GM19099 (cell line): ENCODE data around the gene HUWE1.

ENCODE experiments used
- POLR2A ChIP-seq: IDR thresholded peaks from 3 replicates; pipeline ENCODE4 v1.6.1; 2011; ENCODE audit warnings: low read depth; ENCODE audit not compliant: insufficient read length; ENCODE audit errors: extremely low read depth

The HUWE1 gene

DNA sequence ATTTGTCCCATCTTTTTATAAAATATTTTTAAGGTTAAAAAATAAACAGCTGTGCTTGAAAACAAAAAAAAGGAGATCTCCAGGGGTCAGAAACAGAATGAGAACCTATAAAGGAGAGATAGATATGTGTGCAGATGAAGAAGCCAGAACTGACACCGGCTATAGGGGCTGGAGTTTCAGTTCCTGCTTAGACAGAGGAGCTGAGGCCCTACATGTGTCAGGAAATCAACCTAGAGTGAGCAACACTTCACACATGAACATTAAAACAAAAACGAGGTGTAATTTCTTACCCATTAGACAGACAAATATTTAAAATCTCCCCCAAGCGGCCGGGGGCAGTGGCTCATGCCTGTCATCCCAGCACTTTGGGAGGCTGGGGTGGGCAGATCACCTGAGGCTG lies 17.8 kb upstream of the HUWE1 start:
- TF ChIP-seq POLR2A: no peak

DNA sequence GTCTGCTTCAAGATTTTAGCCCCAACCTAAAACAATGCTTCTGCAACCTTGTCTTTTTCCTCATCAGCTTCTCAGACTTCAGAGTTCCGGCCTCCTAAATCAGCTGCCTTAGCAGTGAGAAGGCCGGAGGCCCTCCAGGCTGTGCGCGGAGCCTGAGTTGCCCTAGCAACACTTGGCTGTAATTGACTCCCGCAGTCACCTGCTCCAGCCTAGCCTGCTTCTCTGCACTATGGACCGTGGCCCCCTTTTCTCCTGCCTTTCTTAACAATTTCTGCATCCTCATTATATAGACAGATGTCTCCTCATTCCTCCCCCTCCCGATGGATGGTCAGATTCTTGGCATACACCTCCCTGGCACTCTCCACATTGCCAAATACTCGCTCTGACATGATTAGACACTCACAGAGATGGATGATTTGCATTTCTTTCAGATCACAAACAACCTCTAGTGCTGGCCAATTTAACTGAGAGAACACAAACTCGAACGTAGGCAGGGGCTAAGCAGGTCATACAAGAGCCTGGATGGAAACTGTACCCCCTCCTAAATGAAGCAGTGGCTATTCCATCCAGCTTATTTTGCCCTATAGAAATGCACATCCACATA lies 9.5 kb upstream of the HUWE1 start:
- TF ChIP-seq POLR2A: no peak

DNA sequence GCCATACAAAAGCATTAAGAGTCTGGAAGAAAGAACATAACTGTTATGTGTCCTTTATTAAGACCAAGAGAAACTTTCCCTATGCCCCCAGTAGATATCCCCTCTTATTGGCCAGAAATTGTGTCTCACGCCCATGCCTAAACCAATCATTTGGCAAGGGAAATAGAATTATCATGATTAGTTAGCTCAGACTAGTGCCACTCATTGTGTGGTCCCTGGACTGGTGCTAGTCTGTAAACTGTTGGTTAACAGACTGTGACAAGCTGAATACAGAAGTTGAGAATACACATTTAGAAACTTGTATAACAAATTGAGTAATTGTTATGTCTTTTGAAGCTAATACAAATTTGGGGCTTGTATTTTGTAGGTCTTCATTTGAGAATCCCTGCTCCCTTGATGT lies 8.1 kb upstream of the HUWE1 start:
- TF ChIP-seq POLR2A: no peak

DNA sequence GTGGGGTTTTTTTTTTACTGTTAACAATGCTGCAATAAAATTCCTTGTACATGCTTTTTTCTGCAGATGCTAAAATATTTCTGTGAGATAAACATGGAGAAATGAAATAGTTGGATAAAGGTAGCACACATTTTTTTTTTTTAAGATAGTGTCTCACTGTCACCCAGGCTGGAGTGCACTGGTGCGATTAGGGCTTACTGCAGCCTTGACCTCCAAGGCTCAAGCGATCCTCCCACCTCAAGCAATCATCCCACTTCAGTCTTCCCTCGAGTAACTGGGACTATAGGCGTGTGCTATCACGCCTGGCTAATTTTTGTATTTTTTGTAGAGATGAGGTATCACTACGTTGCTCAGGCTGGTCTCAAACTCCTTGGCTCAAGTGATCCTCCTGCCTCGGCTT lies 1.8 kb upstream of the HUWE1 start:
- TF ChIP-seq POLR2A: no peak

DNA sequence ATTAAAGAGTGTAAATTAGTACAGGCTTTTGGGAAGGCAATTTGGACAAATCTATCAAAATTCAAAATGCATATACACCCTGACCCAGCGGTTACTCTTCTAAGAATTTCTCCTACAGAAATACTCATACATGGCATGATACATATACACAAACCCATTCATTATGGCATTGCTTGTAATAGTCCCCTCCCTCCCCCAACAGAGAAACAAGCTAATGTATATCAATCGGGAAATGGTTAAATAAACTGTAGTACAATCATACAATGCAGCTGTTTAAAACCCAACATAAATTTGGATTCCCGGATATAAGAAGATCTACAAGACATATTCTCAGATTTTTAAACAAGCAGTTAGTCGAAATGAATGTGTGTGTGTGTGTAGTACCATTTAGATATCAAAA lies 808 bp downstream of the HUWE1 start:
- TF ChIP-seq POLR2A: no peak

DNA sequence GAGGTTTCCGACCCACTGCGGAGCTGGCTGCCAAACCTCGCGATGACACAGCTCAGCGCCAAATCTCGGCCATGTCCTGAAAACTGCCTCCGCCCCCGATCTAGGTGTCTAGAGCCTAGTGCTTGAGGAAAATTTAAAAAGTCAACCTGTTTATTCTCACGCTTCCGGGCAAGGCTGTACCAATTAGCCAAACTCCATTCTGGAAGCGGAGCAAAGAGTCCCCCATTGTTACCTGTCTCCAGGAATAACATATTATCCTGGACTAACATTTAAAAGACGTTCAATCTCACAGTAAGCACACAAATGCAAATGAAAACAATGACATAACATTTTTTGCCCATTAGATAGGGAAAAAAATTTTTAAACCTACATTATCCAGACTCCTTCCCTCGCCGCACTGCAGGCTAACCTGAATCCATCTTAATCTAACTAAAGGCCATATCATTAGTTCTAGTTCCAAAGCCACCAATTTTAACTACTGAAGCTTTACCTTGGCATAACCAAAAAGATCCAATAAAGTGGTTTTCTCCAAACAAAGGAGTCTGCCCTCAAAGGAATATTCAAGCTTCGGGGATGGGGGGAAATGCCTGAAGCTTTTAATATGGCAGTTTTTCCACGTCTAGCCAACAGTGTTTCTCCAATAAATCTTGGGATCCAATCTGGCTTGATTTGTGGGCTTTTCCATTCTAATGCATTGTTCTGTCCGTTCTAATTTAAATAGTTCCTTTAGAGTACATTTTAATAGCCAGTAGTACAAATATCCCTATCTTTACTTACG lies 1.9 kb downstream of the HUWE1 start:
- TF ChIP-seq POLR2A: no peak

DNA sequence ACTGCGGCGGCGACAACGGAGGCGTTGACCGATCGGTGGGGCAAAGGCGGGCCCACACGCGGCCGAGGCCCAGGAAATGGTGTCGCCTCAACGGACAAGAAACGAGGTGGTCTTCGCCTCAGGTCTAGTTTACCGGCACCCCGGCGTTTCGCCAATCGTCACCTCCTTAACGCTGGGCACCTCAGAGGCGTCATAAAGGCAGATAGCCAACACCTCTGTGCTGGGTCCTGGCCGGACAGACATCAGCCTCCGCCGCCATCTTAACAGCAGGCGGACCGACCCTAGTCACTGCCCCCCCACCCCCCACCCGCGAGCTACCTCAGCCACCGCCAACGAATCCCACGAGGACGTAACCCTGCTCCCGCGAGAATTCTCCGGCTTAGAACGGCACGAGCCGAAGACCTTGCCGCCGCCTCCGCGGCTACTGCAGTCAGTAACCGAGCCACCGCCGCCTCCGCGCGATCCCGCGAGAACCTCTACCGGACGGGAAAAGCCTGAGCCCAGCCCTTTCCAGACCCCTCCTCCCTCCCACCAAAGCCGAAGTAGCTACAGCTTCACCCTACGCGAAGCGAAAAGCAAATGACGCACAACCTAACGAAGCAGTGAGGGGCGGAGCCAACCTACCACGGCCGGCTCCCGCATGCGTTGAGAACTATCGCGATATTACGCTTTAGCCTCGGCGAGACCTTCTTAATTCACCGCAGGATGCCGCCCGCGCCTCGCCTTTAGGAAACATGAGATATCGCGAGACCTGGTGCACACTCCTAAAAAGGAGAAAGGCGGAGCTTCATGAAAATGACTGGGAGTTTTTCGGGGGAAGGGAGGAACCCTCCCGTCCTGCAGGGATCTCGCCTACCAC lies 2.7 kb downstream of the HUWE1 start:
- TF ChIP-seq POLR2A: peak; percentile 61

DNA sequence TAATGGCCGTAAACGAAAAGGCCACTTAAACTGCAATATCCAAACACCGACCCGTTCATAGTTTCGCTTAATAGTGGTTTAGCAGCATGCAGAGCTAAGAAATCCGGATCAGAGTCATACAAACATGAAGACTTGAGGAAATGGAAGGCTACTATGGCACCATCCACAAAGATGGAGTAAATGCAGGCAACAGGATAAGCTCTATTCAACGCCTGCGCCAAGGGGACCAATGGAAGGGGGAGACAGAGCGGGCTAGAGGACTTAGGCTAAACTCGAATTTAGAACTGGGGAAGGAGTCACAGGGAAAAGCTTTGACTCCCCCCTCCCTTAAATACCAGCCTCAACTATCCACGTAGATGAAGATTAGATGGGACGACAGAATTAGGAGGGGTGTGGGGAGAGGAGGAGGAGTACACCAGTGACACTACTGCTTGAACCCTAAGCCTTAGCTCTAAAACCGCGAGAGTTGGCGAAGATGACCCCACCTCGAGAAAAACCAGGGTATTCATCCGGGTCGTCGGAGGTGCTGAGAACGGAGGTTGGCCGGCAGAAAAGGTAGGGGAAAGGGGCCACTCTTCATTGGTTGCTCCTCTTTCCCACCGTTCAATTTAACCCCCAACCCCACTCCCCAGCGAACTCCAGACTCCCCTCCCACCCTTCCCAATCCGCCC lies 3.5 kb downstream of the HUWE1 start:
- TF ChIP-seq POLR2A: peak; percentile 27

DNA sequence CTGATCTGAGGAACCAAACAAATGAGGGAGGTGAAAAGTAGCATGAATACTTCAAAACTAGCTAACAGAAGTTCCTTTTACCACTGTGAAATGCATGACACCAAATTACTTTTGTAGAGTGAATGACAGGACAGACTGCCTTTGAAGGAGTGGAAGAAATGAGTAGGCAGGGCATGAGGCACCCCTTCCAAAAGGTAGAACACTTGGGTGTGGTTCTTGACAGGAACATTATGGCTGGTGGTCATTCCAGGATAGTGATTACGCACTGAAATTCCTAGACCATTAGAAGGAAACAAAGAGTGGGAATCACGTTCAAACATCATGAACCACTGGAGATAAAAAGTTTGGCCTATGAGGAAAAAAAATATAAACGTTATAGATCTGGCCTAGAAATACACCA lies 4.9 kb downstream of the HUWE1 start:
- TF ChIP-seq POLR2A: no peak

DNA sequence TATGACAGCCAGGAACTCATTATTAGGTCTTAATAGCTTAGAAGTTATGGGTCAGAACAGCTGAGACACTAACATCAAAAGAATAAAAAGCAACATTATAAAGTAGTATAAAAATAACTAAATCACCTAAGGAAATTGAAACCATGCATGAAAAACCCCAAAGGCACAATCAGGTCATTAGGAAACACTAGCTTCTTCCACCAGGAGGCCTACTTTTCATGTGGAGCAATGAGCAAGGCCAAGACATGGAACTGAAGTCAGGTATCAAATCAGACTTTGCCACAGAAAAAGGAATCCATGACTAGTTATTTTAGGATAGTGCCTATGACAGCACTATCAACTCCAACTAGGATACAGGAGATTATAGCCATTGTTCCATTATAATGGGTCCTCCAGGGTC lies 7.9 kb downstream of the HUWE1 start:
- no peak for TF ChIP-seq POLR2A

DNA sequence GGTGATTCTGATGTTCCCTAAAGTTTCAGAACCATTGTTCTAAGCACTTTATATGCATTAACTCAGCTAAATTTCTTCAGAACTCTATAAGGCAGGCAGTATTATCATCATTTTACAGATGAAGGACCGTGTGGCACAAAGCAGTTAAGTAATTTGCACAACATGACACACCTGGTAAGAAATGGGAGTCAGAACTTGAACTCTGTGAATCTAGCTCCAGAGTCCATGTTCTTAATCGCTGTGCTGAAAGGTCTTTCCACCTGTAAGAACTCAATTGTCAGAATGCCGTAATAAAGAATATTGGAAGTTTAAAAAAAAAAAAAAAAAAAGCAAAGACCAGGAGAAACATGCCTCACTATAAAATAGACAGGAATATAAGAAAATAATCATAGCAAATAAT lies 9.2 kb downstream of the HUWE1 start:
- no peak for TF ChIP-seq POLR2A

DNA sequence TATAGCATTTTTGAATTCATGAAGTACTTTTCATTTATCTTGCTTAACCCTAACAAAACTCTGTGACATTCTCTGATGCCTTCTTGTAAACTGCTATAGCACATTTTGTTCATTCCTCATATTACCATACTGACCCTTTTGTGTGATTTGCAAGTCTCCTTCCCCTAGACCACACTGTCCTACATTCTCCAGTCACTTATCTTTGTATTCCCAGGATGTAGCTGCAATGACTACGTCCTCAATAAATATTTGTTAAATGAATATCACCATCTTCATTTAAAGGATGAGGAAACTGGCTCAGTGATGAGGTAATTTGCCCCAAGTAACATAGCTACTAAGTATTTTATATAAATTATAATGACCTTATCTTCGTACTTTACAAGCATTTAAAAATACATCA lies 11.9 kb downstream of the HUWE1 start:
- TF ChIP-seq POLR2A: no peak

DNA sequence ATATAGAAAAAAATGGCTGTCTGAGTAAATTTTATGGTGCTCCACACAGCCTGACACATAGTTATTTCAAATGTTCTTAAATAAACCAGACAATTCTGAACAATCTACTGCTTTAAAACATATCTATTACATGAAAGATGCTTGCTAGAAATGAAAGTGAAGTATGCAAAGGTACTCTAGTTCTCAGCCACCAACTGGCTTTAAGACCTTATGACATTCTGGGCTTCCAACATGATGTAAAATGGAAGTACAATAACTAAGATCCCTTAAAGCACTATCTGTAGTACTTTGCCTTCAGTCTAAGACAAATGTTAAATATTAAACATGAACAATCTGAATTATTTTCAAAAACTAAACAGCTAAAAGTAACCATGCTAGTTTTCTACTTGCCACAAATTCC lies 17.3 kb downstream of the HUWE1 start:
- TF ChIP-seq POLR2A: no peak

DNA sequence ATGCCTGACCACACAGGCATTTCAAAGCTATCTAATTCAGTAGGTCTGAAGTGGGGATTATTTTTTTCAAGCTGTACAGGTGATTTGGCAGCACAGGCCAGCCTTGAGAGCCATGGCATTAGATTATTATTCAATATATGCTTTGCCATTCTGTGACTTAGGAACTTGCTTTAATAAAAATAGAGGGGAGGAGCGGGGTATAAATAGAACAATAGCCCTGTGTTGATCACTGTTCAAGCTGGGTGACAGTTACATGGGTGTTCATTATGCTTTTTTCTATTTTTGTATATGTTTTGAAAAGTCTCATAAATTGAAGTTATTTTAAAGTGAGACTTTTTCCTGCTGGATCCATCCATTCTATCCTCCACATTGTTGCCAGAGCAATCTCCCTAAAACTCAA lies 20.3 kb downstream of the HUWE1 start:
- no peak for TF ChIP-seq POLR2A

DNA sequence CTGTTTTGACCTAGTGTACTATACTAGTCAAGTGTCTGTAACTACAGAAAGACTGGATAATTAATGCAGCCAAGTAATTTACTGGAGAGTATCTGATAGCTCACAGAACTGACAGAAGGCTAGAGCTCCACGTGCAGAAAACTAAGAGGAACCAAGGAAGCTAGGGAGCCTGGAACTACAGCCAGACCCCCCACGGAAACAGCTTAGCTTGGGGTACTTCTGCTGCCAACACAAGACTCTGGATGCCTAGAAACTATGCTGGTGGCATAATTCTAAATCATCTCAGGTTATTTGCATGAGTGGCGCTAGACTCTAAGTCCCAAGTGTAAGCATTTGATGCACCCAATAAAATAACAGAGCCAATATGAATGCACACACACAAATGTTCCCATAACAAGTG lies 26.5 kb downstream of the HUWE1 start:
- TF ChIP-seq POLR2A: no peak
